ENCODE data around the gene ACOX3.
"Not testable (repeated sequence)": the region's sequence is repeated elsewhere in the genome, so short reads cannot be mapped to it uniquely, and the experiment has no call there.

GRCh38 chr4:8341281-8341680 is 99.2 kb downstream of the ACOX3 start:
- not testable (repeated sequence) for TF ChIP-seq CEBPB (tag; IDR thresholded peaks at IDR 0.05); HOMEZ (CRISPR knock-in tag; IDR thresholded peaks at IDR 0.05); EZH2 (IDR thresholded peaks at IDR 0.05; ENCODE audit: borderline replicate concordance, low read depth, low read length); NFIX (CRISPR knock-in tag; IDR thresholded peaks at IDR 0.05; ENCODE audit: low read depth); CTCF (IDR thresholded peaks at IDR 0.05 in 2 of 3, conservative IDR thresholded peaks at IDR 0.05 in 1 of 3; ENCODE audit: insufficient read depth in 2 of 3, low read depth in 1 of 3, low read length in 3 of 3); ZNF584 (CRISPR knock-in tag; IDR thresholded peaks at IDR 0.05; ENCODE audit: low read depth); GATAD2A (IDR thresholded peaks at IDR 0.05); BMI1 (IDR thresholded peaks at IDR 0.05; ENCODE audit: low read length); RB1 (IDR thresholded peaks at IDR 0.05; ENCODE audit: low read depth); ZNF253 (CRISPR knock-in tag; conservative IDR thresholded peaks at IDR 0.05)
- TF ChIP-seq, protein P1, sequence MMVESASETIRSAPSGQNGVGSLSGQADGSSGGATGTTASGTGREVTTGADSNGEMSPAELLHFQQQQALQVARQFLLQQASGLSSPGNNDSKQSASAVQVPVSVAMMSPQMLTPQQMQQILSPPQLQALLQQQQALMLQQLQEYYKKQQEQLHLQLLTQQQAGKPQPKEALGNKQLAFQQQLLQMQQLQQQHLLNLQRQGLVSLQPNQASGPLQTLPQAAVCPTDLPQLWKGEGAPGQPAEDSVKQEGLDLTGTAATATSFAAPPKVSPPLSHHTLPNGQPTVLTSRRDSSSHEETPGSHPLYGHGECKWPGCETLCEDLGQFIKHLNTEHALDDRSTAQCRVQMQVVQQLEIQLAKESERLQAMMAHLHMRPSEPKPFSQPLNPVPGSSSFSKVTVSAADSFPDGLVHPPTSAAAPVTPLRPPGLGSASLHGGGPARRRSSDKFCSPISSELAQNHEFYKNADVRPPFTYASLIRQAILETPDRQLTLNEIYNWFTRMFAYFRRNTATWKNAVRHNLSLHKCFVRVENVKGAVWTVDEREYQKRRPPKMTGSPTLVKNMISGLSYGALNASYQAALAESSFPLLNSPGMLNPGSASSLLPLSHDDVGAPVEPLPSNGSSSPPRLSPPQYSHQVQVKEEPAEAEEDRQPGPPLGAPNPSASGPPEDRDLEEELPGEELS (CRISPR knock-in tag; IDR thresholded peaks at IDR 0.05; ENCODE audit: borderline replicate concordance): not testable (repeated sequence)

Measured in K562 (cell line).